GF-D8 (cell line): Measurements from ENCODE around the gene HIKESHI.
"Not testable (repeated sequence)": the region's sequence is repeated elsewhere in the genome, so short reads cannot be mapped to it uniquely, and the experiment has no call there.

ENCODE experiments used
- DNase-seq: peaks from one replicate; lab custom pipeline; 2025; lab: John Stamatoyannopoulos, UW

HIKESHI gene

GRCh38 chr11:86302092-86302793 is at the start of gene HIKESHI:
TSS of gene HIKESHI (plus strand) at chr11:86302240. CDS start at chr11:86302449, 209 bp downstream.
- DNase-seq, result peak; percentile 91

- DNase-seq, result no peak
Measured at GRCh38 chr11:86255896-86256295, 46.1 kb upstream of the HIKESHI start.

- no peak for DNase-seq
Measured at GRCh38 chr11:86256608-86257007, 45.4 kb upstream of the HIKESHI start.

- DNase-seq, result no peak
Measured at GRCh38 chr11:86257446-86257845, 44.6 kb upstream of the HIKESHI start.

- DNase-seq, result no peak
Measured at GRCh38 chr11:86259730-86260129, 42.3 kb upstream of the HIKESHI start.

- DNase-seq, result no peak
Measured at GRCh38 chr11:86261328-86261727, 40.7 kb upstream of the HIKESHI start.

GRCh38 chr11:86262387-86262786 is 39.7 kb upstream of the HIKESHI start:
- DNase-seq, result no peak

GRCh38 chr11:86264649-86265048 is 37.4 kb upstream of the HIKESHI start:
- no peak for DNase-seq

GRCh38 chr11:86265194-86265593 is 36.8 kb upstream of the HIKESHI start:
- no peak for DNase-seq

GRCh38 chr11:86269645-86270044 is 32.4 kb upstream of the HIKESHI start:
- no peak for DNase-seq

- DNase-seq, result no peak
Measured at GRCh38 chr11:86274503-86274902, 27.5 kb upstream of the HIKESHI start.

GRCh38 chr11:86274999-86275398 is 27.0 kb upstream of the HIKESHI start:
- no peak for DNase-seq

GRCh38 chr11:86275493-86276370 is 26.3 kb upstream of the HIKESHI start:
- no peak for DNase-seq

GRCh38 chr11:86277741-86278140 is 24.3 kb upstream of the HIKESHI start:
- DNase-seq, result no peak

- DNase-seq, result no peak
Measured at GRCh38 chr11:86278226-86278625, 23.8 kb upstream of the HIKESHI start.

- no peak for DNase-seq
Measured at GRCh38 chr11:86279747-86280146, 22.3 kb upstream of the HIKESHI start.

GRCh38 chr11:86287468-86287796 is 14.6 kb upstream of the HIKESHI start:
- no peak for DNase-seq

GRCh38 chr11:86288776-86289507 is 13.1 kb upstream of the HIKESHI start:
- DNase-seq, result no peak

GRCh38 chr11:86289508-86290280 is 12.3 kb upstream of the HIKESHI start:
- DNase-seq, result not testable (repeated sequence)

GRCh38 chr11:86291466-86292262 is 10.4 kb upstream of the HIKESHI start:
- no peak for DNase-seq
